H1 (cell line): Measurements from ENCODE around the gene ZNF281. TPM values are rescaled to one million over a fixed set of nuclear protein-coding genes. Genes with fewer than 3 reads are reported as not detected.

ENCODE experiments used
- CTCF ChIA-PET: fragments of 300-600 bp; sonication (Branson Sonifier 250); formaldehyde crosslinking; loops from one replicate; lab custom pipeline; 2021; ENCODE audit not compliant: partially characterized antibody; lab: Charles Lee
- POLR2A ChIA-PET: fragments of 300-600 bp; sonication (Branson Sonifier 250); formaldehyde crosslinking; loops from one replicate; lab custom pipeline; 2021; ENCODE audit warnings: inconsistent platforms; ENCODE audit not compliant: partially characterized antibody; lab: Charles Lee
- DNase-seq, 2 experiments: peaks; one replicate each; pipeline versions ENCODE4 v3.0.0 to v3.0.0-alpha.2; 2010 to 2022; ENCODE audit warnings: low spot score in 2 of 2, low read depth in 1 of 2, mixed read lengths in 1 of 2
- FAIRE-seq: peaks from 2 replicates; lab custom pipeline; 2011; peaks lifted over from hg19 to GRCh38; lab: Jason Lieb, UNC
- H2AFZ ChIP-seq: 2 replicates; pipeline ENCODE4 v1.8.1; 2012; ENCODE audit warnings: low read length, inconsistent platforms
- H2AK5ac ChIP-seq: 2 replicates; pipeline ENCODE4 v1.6.1; 2013; ENCODE audit warnings: low read depth, low read length
- H2BK120ac ChIP-seq: replicated peaks from 2 replicates; pipeline ENCODE3; 2013; ENCODE audit warnings: low read depth, low read length, inconsistent platforms
- H2BK12ac ChIP-seq: 2 replicates; pipeline ENCODE4 v1.6.1; 2013; ENCODE audit warnings: low read depth, low read length
- H2BK15ac ChIP-seq: 2 replicates; pipeline ENCODE4 v1.6.1; 2013; ENCODE audit warnings: low read length
- H2BK20ac ChIP-seq: 2 replicates; pipeline ENCODE4 v1.6.1; 2013; ENCODE audit warnings: low read length
- H2BK5ac ChIP-seq: 2 replicates; pipeline ENCODE4 v1.6.1; 2013; ENCODE audit warnings: low read depth, low read length
- H3K14ac ChIP-seq: 2 replicates; pipeline ENCODE4 v1.6.1; 2013; ENCODE audit warnings: inconsistent platforms; ENCODE audit not compliant: insufficient read length
- H3K18ac ChIP-seq: 2 replicates; pipeline ENCODE4 v1.6.1; 2013; ENCODE audit warnings: low read length; ENCODE audit errors: extremely low read depth
- H3K23ac ChIP-seq: 2 replicates; pipeline ENCODE4 v1.6.1; 2013; ENCODE audit warnings: inconsistent platforms; ENCODE audit not compliant: insufficient read length
- H3K23me2 ChIP-seq: 2 replicates; pipeline ENCODE4 v1.6.1; 2013; ENCODE audit warnings: low read depth, low read length
- H3K27ac ChIP-seq: 2 replicates; pipeline ENCODE4 v1.6.1; 2011; ENCODE audit warnings: low read depth, low read length, inconsistent platforms
- H3K27me3 ChIP-seq, 4 experiments: replicated peaks in 1 of 4; 1 replicate in 1 of 4; 2 replicates in 3 of 4; pipeline versions ENCODE4 v1.6.1 to v1.8.1; 2011 to 2013; ENCODE audit warnings: low read length in 3 of 4, mild to moderate bottlenecking in 3 of 4, inconsistent platforms in 2 of 4, mixed read lengths in 2 of 4, moderate library complexity in 1 of 4; ENCODE audit not compliant: control insufficient read depth in 3 of 4, insufficient read depth in 3 of 4; ENCODE audit errors: extremely low read depth in 1 of 4
- H3K36me3 ChIP-seq, 4 experiments: 2 replicates each; pipeline versions ENCODE4 v1.6.1 to v1.8.1; 2011 to 2013; ENCODE audit warnings: mild to moderate bottlenecking in 4 of 4, low read length in 3 of 4, moderate library complexity in 2 of 4, control low read depth in 1 of 4, inconsistent platforms in 1 of 4; ENCODE audit not compliant: insufficient read depth in 4 of 4, control insufficient read depth in 2 of 4
- H3K4ac ChIP-seq: replicated peaks from 2 replicates; pipeline ENCODE3; 2013; ENCODE audit warnings: low read length, low read depth, mixed read lengths, inconsistent platforms; ENCODE audit not compliant: insufficient read length
- H3K4me1 ChIP-seq, 4 experiments: replicated peaks in 1 of 4; 1 replicate in 1 of 4; 2 replicates in 3 of 4; pipeline versions ENCODE4 v1.6.1 to v1.8.1; 2011 to 2013; ENCODE audit warnings: low read length in 3 of 4, inconsistent platforms in 2 of 4, mixed read lengths in 1 of 4; ENCODE audit not compliant: insufficient read depth in 4 of 4, control insufficient read depth in 3 of 4
- H3K4me2 ChIP-seq, 2 experiments: 2 replicates each; pipeline versions ENCODE4 v1.6.1 to v1.8.1; 2011 to 2013; ENCODE audit warnings: low read depth in 2 of 2, low read length in 2 of 2, control low read depth in 1 of 2, inconsistent platforms in 1 of 2, mild to moderate bottlenecking in 1 of 2; ENCODE audit not compliant: insufficient read depth in 1 of 2
- H3K4me3 ChIP-seq, 4 experiments: fragments of 200-600, 300-600 bp in 1 of 4; sonication (generic), shearing (Covaris generic), sonication (Bioruptor Twin) in 1 of 4; 2 replicates each; pipeline versions ENCODE4 v1.5.1 to v1.8.1; 2011 to 2016; ENCODE audit warnings: low read length in 4 of 4, low read depth in 3 of 4, control low read depth in 2 of 4, inconsistent platforms in 2 of 4, mild to moderate bottlenecking in 2 of 4, mixed read lengths in 1 of 4, moderate library complexity in 1 of 4; ENCODE audit not compliant: insufficient read depth in 2 of 4; ENCODE audit errors: extremely low read depth in 1 of 4
- H3K56ac ChIP-seq: replicated peaks from 2 replicates; pipeline ENCODE3; 2013; ENCODE audit warnings: low read depth, mild to moderate bottlenecking, mixed read lengths, low read length, inconsistent platforms; ENCODE audit not compliant: insufficient read length
- H3K79me1 ChIP-seq: 2 replicates; pipeline ENCODE4 v1.6.1; 2013; ENCODE audit warnings: low read depth, low read length, control low read depth
- H3K79me2 ChIP-seq, 2 experiments: 2 replicates each; pipeline versions ENCODE4 v1.6.1 to v1.8.1; 2012 to 2013; ENCODE audit warnings: low read length in 2 of 2, mild to moderate bottlenecking in 2 of 2, inconsistent platforms in 1 of 2; ENCODE audit not compliant: insufficient read depth in 2 of 2, control insufficient read depth in 1 of 2
- H3K9ac ChIP-seq, 4 experiments: replicated peaks in 1 of 4; 1 replicate in 1 of 4; 2 replicates in 3 of 4; pipeline versions ENCODE4 v1.6.1 to v1.8.1; 2011 to 2013; ENCODE audit warnings: low read depth in 3 of 4, low read length in 3 of 4, control low read depth in 2 of 4, mild to moderate bottlenecking in 2 of 4, moderate library complexity in 2 of 4, inconsistent platforms in 1 of 4; ENCODE audit errors: extremely low read depth in 1 of 4
- H3K9me3 ChIP-seq, 2 experiments: 2 replicates each; pipeline versions ENCODE4 v1.6.1 to v1.8.1; 2012 to 2013; ENCODE audit warnings: mild to moderate bottlenecking in 2 of 2, moderate library complexity in 2 of 2, control low read depth in 1 of 2, inconsistent platforms in 1 of 2, low read depth in 1 of 2, low read length in 1 of 2, mixed read lengths in 1 of 2; ENCODE audit not compliant: insufficient read depth in 2 of 2
- H4K20me1 ChIP-seq, 2 experiments: replicated peaks in 1 of 2; 2 replicates each; pipeline versions ENCODE3 to v1.8.1; 2011 to 2013; ENCODE audit warnings: inconsistent platforms in 2 of 2, low read length in 2 of 2, mild to moderate bottlenecking in 1 of 2; ENCODE audit not compliant: insufficient read depth in 2 of 2, control insufficient read depth in 1 of 2
- H4K5ac ChIP-seq: 2 replicates; pipeline ENCODE4 v1.6.1; 2013; ENCODE audit warnings: low read length, low read depth, mixed read lengths, inconsistent platforms; ENCODE audit not compliant: insufficient read length
- H4K8ac ChIP-seq: 2 replicates; pipeline ENCODE4 v1.8.0; 2013; ENCODE audit warnings: mild to moderate bottlenecking, moderate library complexity, low read length, inconsistent platforms; ENCODE audit not compliant: insufficient read depth; ENCODE audit errors: extremely low read depth
- H4K91ac ChIP-seq: replicated peaks from 2 replicates; pipeline ENCODE3; 2013; ENCODE audit warnings: low read length, mixed read lengths, inconsistent platforms; ENCODE audit not compliant: insufficient read length
- CHD2 ChIP-seq: IDR thresholded peaks from 2 replicates; pipeline ENCODE4 v1.6.1; 2012; ENCODE audit warnings: low read length, improper control_type of control experiment
- FOSL1 ChIP-seq: IDR thresholded peaks from 2 replicates; pipeline ENCODE4 v1.6.1; 2011; ENCODE audit warnings: mild to moderate bottlenecking, low read depth, low read length, moderate library complexity; ENCODE audit not compliant: insufficient read depth
- JUND ChIP-seq: IDR thresholded peaks from 2 replicates; pipeline ENCODE4 v1.6.1; 2011; ENCODE audit warnings: mild to moderate bottlenecking, improper control_type of control experiment, low read length
- POLR2A ChIP-seq, 2 experiments: IDR thresholded peaks; 1 replicate in 1 of 2; 2 replicates in 1 of 2; pipeline ENCODE4 v1.6.1; 2011; ENCODE audit warnings: low read depth in 2 of 2, low read length in 2 of 2, mild to moderate bottlenecking in 2 of 2; ENCODE audit errors: control extremely low read depth in 1 of 2
- SAP30 ChIP-seq: fragments of 300-600 bp; sonication (generic); IDR thresholded peaks from 2 replicates; pipeline ENCODE4 v1.7.1; 2012; ENCODE audit warnings: low read length, moderate library complexity, mild to moderate bottlenecking, inconsistent platforms; ENCODE audit not compliant: insufficient read depth, insufficient replicate concordance
- SIRT6 ChIP-seq: IDR thresholded peaks from one replicate; pipeline ENCODE4 v1.7.1; 2012; ENCODE audit warnings: low read length, inconsistent platforms
- TEAD4 ChIP-seq: IDR thresholded peaks from 2 replicates; pipeline ENCODE4 v1.6.1; 2012; ENCODE audit warnings: low read depth, low read length, inconsistent platforms, mixed read lengths
- WGBS, 2 experiments: shearing (Covaris generic) in 1 of 2; methylation state at CpG; one replicate each; pipeline versions ENCODE4 v1.1.6 to v1.1.7; 2013 to 2015; ENCODE audit warnings: low lambda C conversion rate in 2 of 2, mixed read lengths in 2 of 2, inconsistent platforms in 1 of 2, low coverage in 1 of 2, missing lambda C conversion rate in 1 of 2; ENCODE audit not compliant: insufficient replicate concordance in 2 of 2, insufficient coverage in 1 of 2, insufficient read length in 1 of 2; ENCODE audit errors: extremely low coverage in 1 of 2, missing lambda C conversion rate in 1 of 2; 5-methylcytosine and 5-hydroxymethylcytosine counted together
- polyA plus RNA-seq, 7 experiments: library from polyadenylated mRNA; depleted of rRNA in 3 of 7; stranded (reverse) in 5 of 7; unstranded in 2 of 7; fragments of >200 nt in 5 of 7; fragments of 200-250 nt in 2 of 7; gene quantifications; 1 replicate in 5 of 7; 2 replicates in 1 of 7; 4 replicates in 1 of 7; pipeline versions ENCODE4 v1.2.1 to v1.2.3, GENCODE V29; 2011 to 2013; ENCODE audit warnings: missing spikeins in 2 of 7, mixed read lengths in 2 of 7
- total RNA-seq: library from RNA; stranded (reverse); fragmentation: NEBNext Ultra II Directional; extraction: Animal tissue kit (Norgen Biotek cat#: 25700); gene quantifications from 2 replicates; pipeline ENCODE4 v1.2.1, GENCODE V29; 2021
- TF ChIP-seq, protein P1 (sequence below): IDR thresholded peaks from 2 replicates; pipeline ENCODE4 v1.6.1; 2012; ENCODE audit warnings: inconsistent platforms

ZNF281 gene
- total and polyA plus RNA-seq, 2 of the 8 experiments (the other 6 are each of a cell fraction or from before 2014, with no cell fraction given) = 19.5 to 61.4 TPM

GRCh38 chr1:200422211-200422610 lies 12.4 kb upstream of the ZNF281 start:
- Histone ChIP-seq H3K18ac (no peak overlapping the region), H4K8ac (no peak overlapping the region), H2BK15ac (no peak overlapping the region), H2BK20ac (no peak overlapping the region), H2BK120ac (no peak overlapping the region), H3K9me3 (no peaks in the 10 kb centered on the region), H3K27me3 (no peaks in the 10 kb centered on the region), H3K9ac (no peak overlapping the region), H3K23ac (no peak overlapping the region), H3K4me2 (no peak overlapping the region), H2BK12ac (no peak overlapping the region), H2AFZ (no peak overlapping the region), H3K14ac (no peak overlapping the region), H4K20me1 (peaks cover 0 to 1% of the 10 kb centered on the region in 2 experiments), H3K4ac (no peak overlapping the region), H3K4me3 (no peak overlapping the region), H3K23me2 (no peaks in the 10 kb centered on the region), H3K56ac (no peak overlapping the region), H2AK5ac (no peak overlapping the region), H3K27ac (no peak overlapping the region), H3K4me1 (no peaks in the 10 kb centered on the region), H4K91ac (no peak overlapping the region), H3K79me2 (peaks cover 0 to 64% of the 10 kb centered on the region in 2 experiments; a peak in 3 of 4 replicates), H4K5ac (no peak overlapping the region), H3K36me3 (peaks cover 0 to 18% (median 4%) of the 10 kb centered on the region in 4 experiments; a peak in 4 of 8 replicates), H3K79me1 (no peaks in the 10 kb centered on the region; the same call in 1 of the 2 replicates), H2BK5ac (no peak overlapping the region)
- FAIRE-seq = no peak
- POLR2A ChIA-PET = interaction anchor here (1.2 to 1.5 kb wide), 2 partner anchors 19 to 22 kb away, joined by 3 to 4 read pairs; no protein-coding TSS in a partner anchor
- 94% methylated on average over 3 of the region's 3 CpGs; no CpG with 5 or more reads in 1 of the 2 experiments for WGBS, 2 experiments
- CTCF ChIA-PET = interaction anchor here (0.9 to 1.4 kb wide), 5 partner anchors 10 to 115 kb away, joined by 3 to 5 read pairs (median 4); no protein-coding TSS in a partner anchor
- DNase-seq = no peak
- TF ChIP-seq, protein P1, sequence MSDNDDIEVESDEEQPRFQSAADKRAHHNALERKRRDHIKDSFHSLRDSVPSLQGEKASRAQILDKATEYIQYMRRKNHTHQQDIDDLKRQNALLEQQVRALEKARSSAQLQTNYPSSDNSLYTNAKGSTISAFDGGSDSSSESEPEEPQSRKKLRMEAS = no peak
- no peak for TF ChIP-seq SAP30
- TF ChIP-seq TEAD4 = no peak
- no peak for TF ChIP-seq JUND
- TF ChIP-seq POLR2A (IDR thresholded peaks at IDR 0.05; ENCODE audit: control extremely low read depth in 1 of 2, low read depth in 2 of 2, low read length in 2 of 2) = no peak
- TF ChIP-seq CHD2 = no peak
- no peak for TF ChIP-seq FOSL1
- no peak for TF ChIP-seq SIRT6
